ENCODE data around the gene IDH3G.

GRCh38 chrX:153820601-153821000 lies 26.4 kb upstream of the IDH3G start:
- TF ChIP-seq EZH2 (IDR thresholded peaks at IDR 0.05; ENCODE audit: borderline replicate concordance, low read depth, low read length, poor library complexity, severe bottlenecking), result no peak
- TF ChIP-seq, protein P1, sequence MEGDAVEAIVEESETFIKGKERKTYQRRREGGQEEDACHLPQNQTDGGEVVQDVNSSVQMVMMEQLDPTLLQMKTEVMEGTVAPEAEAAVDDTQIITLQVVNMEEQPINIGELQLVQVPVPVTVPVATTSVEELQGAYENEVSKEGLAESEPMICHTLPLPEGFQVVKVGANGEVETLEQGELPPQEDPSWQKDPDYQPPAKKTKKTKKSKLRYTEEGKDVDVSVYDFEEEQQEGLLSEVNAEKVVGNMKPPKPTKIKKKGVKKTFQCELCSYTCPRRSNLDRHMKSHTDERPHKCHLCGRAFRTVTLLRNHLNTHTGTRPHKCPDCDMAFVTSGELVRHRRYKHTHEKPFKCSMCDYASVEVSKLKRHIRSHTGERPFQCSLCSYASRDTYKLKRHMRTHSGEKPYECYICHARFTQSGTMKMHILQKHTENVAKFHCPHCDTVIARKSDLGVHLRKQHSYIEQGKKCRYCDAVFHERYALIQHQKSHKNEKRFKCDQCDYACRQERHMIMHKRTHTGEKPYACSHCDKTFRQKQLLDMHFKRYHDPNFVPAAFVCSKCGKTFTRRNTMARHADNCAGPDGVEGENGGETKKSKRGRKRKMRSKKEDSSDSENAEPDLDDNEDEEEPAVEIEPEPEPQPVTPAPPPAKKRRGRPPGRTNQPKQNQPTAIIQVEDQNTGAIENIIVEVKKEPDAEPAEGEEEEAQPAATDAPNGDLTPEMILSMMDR (conservative IDR thresholded peaks at IDR 0.05; ENCODE audit: low read depth, low read length), result no peak
